ENCODE measurements around the gene PCF11.

GRCh38 chr11:83124636-83125424, 32.1 kb upstream of the PCF11 start:
- no peak for TF ChIP-seq CTCF (IDR thresholded peaks at IDR 0.05; ENCODE audit: poor library complexity)
- no peak for TF ChIP-seq EZH2phosphoT487 (IDR thresholded peaks at IDR 0.05; ENCODE audit: low read depth, severe bottlenecking, unreplicated experiment)
- no peak for TF ChIP-seq EZH2 (IDR thresholded peaks at IDR 0.05; ENCODE audit: borderline replicate concordance)

All from hepatocyte (in vitro differentiated cells).